ENCODE data around the gene TNS3. TPM values are rescaled to one million over a fixed set of nuclear protein-coding genes. Genes with fewer than 3 reads are reported as not detected.

Gene TNS3
- total and polyA plus RNA-seq, 9 of the 15 experiments (the other 6 are each of a cell fraction or from before 2014, with no cell fraction given), result 0.20 TPM; not detected in 8

DNA sequence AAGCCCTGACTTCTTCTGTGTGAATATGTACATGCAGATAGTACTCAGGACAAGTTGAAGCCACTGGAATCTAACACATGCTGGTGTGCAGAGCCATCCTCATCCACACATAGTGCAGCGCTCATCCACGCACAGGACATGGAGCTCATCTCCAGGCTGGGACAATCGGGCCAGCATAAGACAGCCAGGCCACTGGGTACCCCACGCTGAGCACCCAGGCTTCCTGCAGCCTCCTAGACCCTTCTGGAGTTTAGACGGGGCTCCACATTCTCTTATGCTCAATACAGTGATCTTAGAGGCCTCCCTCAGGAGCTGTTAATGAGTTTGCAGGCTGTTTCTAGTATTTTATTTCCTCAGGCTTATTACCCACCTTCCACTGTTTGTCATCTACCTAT, 238.9 kb downstream of the TNS3 start (continued):
- TF ChIP-seq, protein P1, sequence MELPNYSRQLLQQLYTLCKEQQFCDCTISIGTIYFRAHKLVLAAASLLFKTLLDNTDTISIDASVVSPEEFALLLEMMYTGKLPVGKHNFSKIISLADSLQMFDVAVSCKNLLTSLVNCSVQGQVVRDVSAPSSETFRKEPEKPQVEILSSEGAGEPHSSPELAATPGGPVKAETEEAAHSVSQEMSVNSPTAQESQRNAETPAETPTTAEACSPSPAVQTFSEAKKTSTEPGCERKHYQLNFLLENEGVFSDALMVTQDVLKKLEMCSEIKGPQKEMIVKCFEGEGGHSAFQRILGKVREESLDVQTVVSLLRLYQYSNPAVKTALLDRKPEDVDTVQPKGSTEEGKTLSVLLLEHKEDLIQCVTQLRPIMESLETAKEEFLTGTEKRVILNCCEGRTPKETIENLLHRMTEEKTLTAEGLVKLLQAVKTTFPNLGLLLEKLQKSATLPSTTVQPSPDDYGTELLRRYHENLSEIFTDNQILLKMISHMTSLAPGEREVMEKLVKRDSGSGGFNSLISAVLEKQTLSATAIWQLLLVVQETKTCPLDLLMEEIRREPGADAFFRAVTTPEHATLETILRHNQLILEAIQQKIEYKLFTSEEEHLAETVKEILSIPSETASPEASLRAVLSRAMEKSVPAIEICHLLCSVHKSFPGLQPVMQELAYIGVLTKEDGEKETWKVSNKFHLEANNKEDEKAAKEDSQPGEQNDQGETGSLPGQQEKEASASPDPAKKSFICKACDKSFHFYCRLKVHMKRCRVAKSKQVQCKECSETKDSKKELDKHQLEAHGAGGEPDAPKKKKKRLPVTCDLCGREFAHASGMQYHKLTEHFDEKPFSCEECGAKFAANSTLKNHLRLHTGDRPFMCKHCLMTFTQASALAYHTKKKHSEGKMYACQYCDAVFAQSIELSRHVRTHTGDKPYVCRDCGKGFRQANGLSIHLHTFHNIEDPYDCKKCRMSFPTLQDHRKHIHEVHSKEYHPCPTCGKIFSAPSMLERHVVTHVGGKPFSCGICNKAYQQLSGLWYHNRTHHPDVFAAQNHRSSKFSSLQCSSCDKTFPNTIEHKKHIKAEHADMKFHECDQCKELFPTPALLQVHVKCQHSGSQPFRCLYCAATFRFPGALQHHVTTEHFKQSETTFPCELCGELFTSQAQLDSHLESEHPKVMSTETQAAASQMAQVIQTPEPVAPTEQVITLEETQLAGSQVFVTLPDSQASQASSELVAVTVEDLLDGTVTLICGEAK (IDR thresholded peaks at IDR 0.05), result no peak
- TF ChIP-seq, protein P1 (CRISPR knock-in tag; IDR thresholded peaks at IDR 0.05), result no peak
- TF ChIP-seq NR2C2 (CRISPR knock-in tag; IDR thresholded peaks at IDR 0.05) (no peak), NR2C2 (tag; IDR thresholded peaks at IDR 0.05) (no peak), MYNN (IDR thresholded peaks at IDR 0.05) (no peak), MYNN (CRISPR knock-in tag; IDR thresholded peaks at IDR 0.05) (no peak), ZNF445 (CRISPR knock-in tag; IDR thresholded peaks at IDR 0.05; ENCODE audit: low read depth) (no peak), NFE2L1 (tag; IDR thresholded peaks at IDR 0.05; ENCODE audit: borderline replicate concordance, low read depth) (no peak), MAFF (IDR thresholded peaks at IDR 0.05; ENCODE audit: low read length) (no peak), ZBED1 (IDR thresholded peaks at IDR 0.05) (no peak), ZNF212 (CRISPR knock-in tag; IDR thresholded peaks at IDR 0.05) (no peak)
- TF ChIP-seq, protein P2, sequence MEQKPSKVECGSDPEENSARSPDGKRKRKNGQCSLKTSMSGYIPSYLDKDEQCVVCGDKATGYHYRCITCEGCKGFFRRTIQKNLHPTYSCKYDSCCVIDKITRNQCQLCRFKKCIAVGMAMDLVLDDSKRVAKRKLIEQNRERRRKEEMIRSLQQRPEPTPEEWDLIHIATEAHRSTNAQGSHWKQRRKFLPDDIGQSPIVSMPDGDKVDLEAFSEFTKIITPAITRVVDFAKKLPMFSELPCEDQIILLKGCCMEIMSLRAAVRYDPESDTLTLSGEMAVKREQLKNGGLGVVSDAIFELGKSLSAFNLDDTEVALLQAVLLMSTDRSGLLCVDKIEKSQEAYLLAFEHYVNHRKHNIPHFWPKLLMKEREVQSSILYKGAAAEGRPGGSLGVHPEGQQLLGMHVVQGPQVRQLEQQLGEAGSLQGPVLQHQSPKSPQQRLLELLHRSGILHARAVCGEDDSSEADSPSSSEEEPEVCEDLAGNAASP (IDR thresholded peaks at IDR 0.05), result no peak
